ENCODE data around the gene CELA3A.

The CELA3A gene

GRCh38 chr1:22025368-22026155 is 24.1 kb downstream of the CELA3A start:
- peak; percentile 90 for ATAC-seq (ENCODE audit: low read depth)
- H3K9me3 ChIP-seq (ENCODE audit: severe bottlenecking) = no peaks in the 10 kb centered on the region
- TF ChIP-seq CTCF (IDR thresholded peaks at IDR 0.05; ENCODE audit: poor library complexity, severe bottlenecking) = no peak
- H3K4me3 ChIP-seq (ENCODE audit: severe bottlenecking) = peak overlapping the region; percentile 57
- no peaks in the 10 kb centered on the region for H3K36me3 ChIP-seq (ENCODE audit: low read depth)
- peak overlapping the region; percentile 83 for H3K27ac ChIP-seq (ENCODE audit: poor library complexity, severe bottlenecking)
- H3K27me3 ChIP-seq (ENCODE audit: insufficient read depth, poor library complexity, severe bottlenecking) = no peaks in the 10 kb centered on the region
- peak; percentile 85 for DNase-seq (ENCODE audit: low spot score)
- H3K4me1 ChIP-seq (ENCODE audit: insufficient read depth, poor library complexity, severe bottlenecking) = no peaks in the 10 kb centered on the region

- H3K9me3 ChIP-seq (ENCODE audit: severe bottlenecking) = no peaks in the 10 kb centered on the region
- H3K4me1 ChIP-seq (ENCODE audit: insufficient read depth, poor library complexity, severe bottlenecking) = no peaks in the 10 kb centered on the region
- H3K4me3 ChIP-seq (ENCODE audit: severe bottlenecking) = no peak overlapping the region
- DNase-seq (ENCODE audit: low spot score) = no peak
- no peaks in the 10 kb centered on the region for H3K36me3 ChIP-seq (ENCODE audit: low read depth)
- H3K27ac ChIP-seq (ENCODE audit: poor library complexity, severe bottlenecking) = no peak overlapping the region
- ATAC-seq (ENCODE audit: low read depth) = no peak
- no peak for TF ChIP-seq CTCF (IDR thresholded peaks at IDR 0.05; ENCODE audit: poor library complexity, severe bottlenecking)
- no peaks in the 10 kb centered on the region for H3K27me3 ChIP-seq (ENCODE audit: insufficient read depth, poor library complexity, severe bottlenecking)
These were observed 25.4 kb downstream of the CELA3A start for GRCh38 chr1:22026924-22027289.

GRCh38 chr1:22030057-22030456 is 28.6 kb downstream of the CELA3A start:
- TF ChIP-seq CTCF (IDR thresholded peaks at IDR 0.05; ENCODE audit: poor library complexity, severe bottlenecking) = no peak
- H3K4me1 ChIP-seq (ENCODE audit: insufficient read depth, poor library complexity, severe bottlenecking) = no peaks in the 10 kb centered on the region
- H3K36me3 ChIP-seq (ENCODE audit: low read depth) = no peaks in the 10 kb centered on the region
- H3K27ac ChIP-seq (ENCODE audit: poor library complexity, severe bottlenecking) = no peak overlapping the region
- no peaks in the 10 kb centered on the region for H3K27me3 ChIP-seq (ENCODE audit: insufficient read depth, poor library complexity, severe bottlenecking)
- H3K9me3 ChIP-seq (ENCODE audit: severe bottlenecking) = no peaks in the 10 kb centered on the region
- H3K4me3 ChIP-seq (ENCODE audit: severe bottlenecking) = no peak overlapping the region
- no peak for ATAC-seq (ENCODE audit: low read depth)
- no peak for DNase-seq (ENCODE audit: low spot score)

- H3K4me3 ChIP-seq (ENCODE audit: severe bottlenecking) = no peak overlapping the region
- H3K27ac ChIP-seq (ENCODE audit: poor library complexity, severe bottlenecking) = no peak overlapping the region
These were observed 29.0 kb downstream of the CELA3A start for GRCh38 chr1:22030473-22030872.

More at GRCh38 chr1:22030473-22030872, 29.0 kb downstream of the CELA3A start:
- no peaks in the 10 kb centered on the region for H3K27me3 ChIP-seq (ENCODE audit: insufficient read depth, poor library complexity, severe bottlenecking)
- H3K4me1 ChIP-seq (ENCODE audit: insufficient read depth, poor library complexity, severe bottlenecking) = no peaks in the 10 kb centered on the region
- TF ChIP-seq CTCF (IDR thresholded peaks at IDR 0.05; ENCODE audit: poor library complexity, severe bottlenecking) = no peak
- DNase-seq (ENCODE audit: low spot score) (no peak), ATAC-seq (ENCODE audit: low read depth) (no peak)
- no peaks in the 10 kb centered on the region for H3K36me3 ChIP-seq (ENCODE audit: low read depth)
- no peaks in the 10 kb centered on the region for H3K9me3 ChIP-seq (ENCODE audit: severe bottlenecking)

Data from RWPE2 (cell line).